Natural killer cell (primary cell): Measurements from ENCODE around the gene EXOC3L1. TPM values are rescaled to one million over a fixed set of nuclear protein-coding genes. Genes with fewer than 3 reads are reported as not detected.
A peak's percentile ranks its signal among the peaks of the same experiment; 100 is the strongest.

Experiments
- ATAC-seq, 3 donors: fragments of 150-1000 bp in 2 of 3; fragments of 200-7000 bp in 1 of 3; cut with Tn5 transposase; 1 replicate in 1 of 3; 2 replicates in 2 of 3; pipeline ENCODE4 v1.10.0; 2021; ENCODE audit warnings: mild to moderate bottlenecking in 2 of 3, moderate library complexity in 2 of 3
- DNase-seq, 2 donors: peaks; one replicate each; pipeline versions ENCODE4 v3.0.0 to v3.0.0-alpha.2; 2013 to 2021; ENCODE audit warnings: mixed read lengths in 1 of 2
- H3K27ac ChIP-seq: one replicate; pipeline ENCODE4 v1.5.1; 2013; ENCODE audit warnings: mild to moderate bottlenecking, low read length
- H3K27me3 ChIP-seq: one replicate; pipeline ENCODE4 v1.6.1; 2013; ENCODE audit warnings: low read length; ENCODE audit not compliant: control insufficient read depth, insufficient read depth
- H3K36me3 ChIP-seq: one replicate; pipeline ENCODE4 v1.6.1; 2013; ENCODE audit warnings: low read length; ENCODE audit not compliant: control insufficient read depth, insufficient read depth
- H3K4me1 ChIP-seq: one replicate; pipeline ENCODE4 v1.6.1; 2013; ENCODE audit warnings: low read length; ENCODE audit not compliant: control insufficient read depth, insufficient read depth
- H3K4me3 ChIP-seq: one replicate; pipeline ENCODE4 v1.5.1; 2013; ENCODE audit warnings: low read length
- H3K9me3 ChIP-seq: one replicate; pipeline ENCODE4 v1.6.1; 2013; ENCODE audit warnings: low read length; ENCODE audit not compliant: control insufficient read depth, insufficient read depth
- H3K27ac Mint-ChIP-seq, 2 donors: one replicate each; pipeline ENCODE4 v1.8.0; 2022; ENCODE audit warnings: mild to moderate bottlenecking in 2 of 2, mixed read lengths in 2 of 2, moderate library complexity in 1 of 2
- H3K27me3 Mint-ChIP-seq, 2 donors: one replicate each; pipeline ENCODE4 v1.8.0; 2022; ENCODE audit warnings: low read depth in 2 of 2, mixed read lengths in 2 of 2
- H3K36me3 Mint-ChIP-seq: one replicate; pipeline ENCODE4 v1.8.0; 2022; ENCODE audit warnings: mixed read lengths
- H3K4me1 Mint-ChIP-seq, 2 donors: one replicate each; pipeline ENCODE4 v1.8.0; 2022; ENCODE audit warnings: mixed read lengths in 2 of 2
- H3K4me3 Mint-ChIP-seq: one replicate; pipeline ENCODE4 v1.8.0; 2022; ENCODE audit warnings: mild to moderate bottlenecking, moderate library complexity, mixed read lengths
- H3K9me3 Mint-ChIP-seq, 2 donors: one replicate each; pipeline ENCODE4 v1.8.0; 2022; ENCODE audit warnings: mixed read lengths in 2 of 2
- WGBS: methylation state at CpG from one replicate; pipeline ENCODE4 v1.1.7; 2013; ENCODE audit warnings: missing lambda C conversion rate; ENCODE audit not compliant: insufficient coverage; 5-methylcytosine and 5-hydroxymethylcytosine counted together
- intact Hi-C: fragments of 100-400 bp; cut with micrococcal nuclease; formaldehyde crosslinking; loops from one replicate; pipeline ENCODE4 v1.14.2; 2022
- total RNA-seq, 4 donors: library from RNA; stranded (reverse); fragments of 120-200 nt in 1 of 4; gene quantifications; one replicate each; pipeline versions ENCODE4 v1.2.3 to v1.2.4, GENCODE V29; 2013 to 2022
- TF ChIP-seq, protein P1 (sequence below): fragments of 200-600 bp; IDR thresholded peaks from one replicate; pipeline ENCODE4 v1.8.0; 2022; ENCODE audit warnings: antibody characterized with exemption

The EXOC3L1 gene
- total RNA-seq, 3 donors from 2014 or later (not counting 1 experiment from before 2014, with no cell fraction given), result not detected

DNA sequence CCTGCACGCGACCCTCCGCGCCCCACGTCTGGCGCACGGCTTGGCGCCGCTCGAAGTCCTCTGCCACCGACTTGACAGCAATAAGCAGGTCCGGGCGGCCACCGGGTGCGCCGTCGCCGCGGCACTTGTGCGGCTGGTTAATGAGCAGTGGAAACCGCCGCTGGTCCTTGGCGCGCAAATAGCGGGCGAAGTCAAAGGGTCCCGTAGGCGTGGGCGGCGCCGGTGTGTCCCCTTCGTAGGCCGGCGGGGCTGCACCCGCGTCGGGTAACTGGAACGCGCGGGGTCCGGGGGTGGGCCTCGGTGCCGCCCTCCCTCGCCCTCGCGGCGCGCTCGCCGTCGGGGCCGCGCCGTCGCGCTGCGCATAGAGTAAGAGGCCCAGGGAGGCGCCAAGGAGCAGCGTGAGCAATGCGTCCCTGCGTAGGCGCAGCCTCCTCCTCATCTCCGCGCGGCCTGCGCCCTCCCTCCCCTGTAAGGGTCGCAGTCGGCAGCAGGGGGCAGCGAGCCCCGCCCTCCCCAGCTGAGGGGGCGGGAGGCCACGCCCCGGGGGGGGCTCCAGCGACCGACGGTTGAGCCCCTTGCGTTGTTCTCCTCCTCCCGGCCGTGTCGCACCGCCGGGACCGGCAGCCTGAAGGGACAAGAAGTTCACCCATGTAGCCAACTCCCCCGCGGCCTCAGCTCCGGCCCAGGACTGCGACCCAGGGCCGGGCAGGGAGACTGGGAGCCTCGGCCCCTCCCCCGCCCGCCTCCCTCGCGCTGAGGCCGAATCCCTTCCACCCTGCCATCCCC lies 39.7 kb downstream of the EXOC3L1 start:
- peak overlapping the region; percentile 13 for H3K4me3 ChIP-seq
- H3K9me3 Mint-ChIP-seq, result no peaks in the 10 kb centered on the region
- peaks cover 18% of the 10 kb centered on the region for H3K36me3 ChIP-seq
- ATAC-seq (peak in 2 of 3 donors; percentile 46 to 49), DNase-seq (peak in 1 of 2 donors; percentile 64)
- H3K4me1 Mint-ChIP-seq, result peaks cover 0 to 16% of the 10 kb centered on the region in 2 donors
- 12% methylated on average over 94 of the region's 94 CpGs for WGBS
- peaks cover 7% of the 10 kb centered on the region for H3K27me3 ChIP-seq
- intact Hi-C loops, result no loop called here
- no peaks in the 10 kb centered on the region for H3K9me3 ChIP-seq
- no peak overlapping the region for H3K4me3 Mint-ChIP-seq
- H3K27ac Mint-ChIP-seq, result no peak overlapping the region
- no peaks in the 10 kb centered on the region for H3K36me3 Mint-ChIP-seq
- H3K4me1 ChIP-seq, result peaks cover 14% of the 10 kb centered on the region
- H3K27ac ChIP-seq, result no peak overlapping the region
- TF ChIP-seq, protein P1, sequence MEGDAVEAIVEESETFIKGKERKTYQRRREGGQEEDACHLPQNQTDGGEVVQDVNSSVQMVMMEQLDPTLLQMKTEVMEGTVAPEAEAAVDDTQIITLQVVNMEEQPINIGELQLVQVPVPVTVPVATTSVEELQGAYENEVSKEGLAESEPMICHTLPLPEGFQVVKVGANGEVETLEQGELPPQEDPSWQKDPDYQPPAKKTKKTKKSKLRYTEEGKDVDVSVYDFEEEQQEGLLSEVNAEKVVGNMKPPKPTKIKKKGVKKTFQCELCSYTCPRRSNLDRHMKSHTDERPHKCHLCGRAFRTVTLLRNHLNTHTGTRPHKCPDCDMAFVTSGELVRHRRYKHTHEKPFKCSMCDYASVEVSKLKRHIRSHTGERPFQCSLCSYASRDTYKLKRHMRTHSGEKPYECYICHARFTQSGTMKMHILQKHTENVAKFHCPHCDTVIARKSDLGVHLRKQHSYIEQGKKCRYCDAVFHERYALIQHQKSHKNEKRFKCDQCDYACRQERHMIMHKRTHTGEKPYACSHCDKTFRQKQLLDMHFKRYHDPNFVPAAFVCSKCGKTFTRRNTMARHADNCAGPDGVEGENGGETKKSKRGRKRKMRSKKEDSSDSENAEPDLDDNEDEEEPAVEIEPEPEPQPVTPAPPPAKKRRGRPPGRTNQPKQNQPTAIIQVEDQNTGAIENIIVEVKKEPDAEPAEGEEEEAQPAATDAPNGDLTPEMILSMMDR, result no peak
- peaks cover 7 to 21% of the 10 kb centered on the region in 2 donors for H3K27me3 Mint-ChIP-seq

DNA sequence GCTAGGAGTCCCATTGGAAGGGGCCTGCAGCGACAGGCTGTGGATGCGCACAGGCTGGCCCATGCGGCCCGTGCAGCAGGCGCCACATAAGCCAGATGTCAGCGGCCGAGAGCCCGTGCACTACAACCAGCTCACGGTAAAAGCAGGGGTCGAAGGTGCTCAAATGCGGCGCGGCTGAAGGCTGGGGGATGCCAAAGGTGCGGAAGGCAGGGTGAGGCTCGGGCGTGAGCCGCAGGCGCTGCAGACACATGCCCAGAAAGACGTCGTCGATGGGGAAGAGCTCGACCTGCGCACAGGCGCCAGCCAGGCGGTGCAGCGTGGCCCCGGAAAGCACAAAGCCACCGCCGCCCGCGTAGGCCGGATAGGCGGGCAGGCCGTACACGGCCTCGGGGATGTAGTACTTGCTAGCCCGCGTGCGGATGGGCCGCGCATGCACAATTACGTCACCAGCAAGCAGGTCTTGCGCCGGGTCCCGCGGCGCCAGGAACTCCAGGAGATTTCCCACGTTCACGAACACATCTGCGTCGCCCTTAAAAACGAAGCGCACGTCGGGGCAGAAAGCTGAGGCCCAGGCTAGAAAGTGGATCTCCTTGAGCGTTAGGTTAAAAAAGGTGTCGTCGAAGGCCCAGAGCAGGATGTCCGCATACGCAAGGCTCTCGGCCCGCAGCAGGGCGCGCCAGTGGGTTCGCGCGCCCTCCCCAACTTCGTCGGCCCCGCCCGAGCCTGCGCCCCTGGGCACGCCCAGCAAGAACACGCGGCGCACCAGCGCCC lies 40.5 kb downstream of the EXOC3L1 start:
- Histone ChIP-seq H3K4me1 (peaks cover 8% of the 10 kb centered on the region), H3K27ac (no peak overlapping the region), H3K36me3 (peaks cover 25% of the 10 kb centered on the region), H3K4me3 (no peak overlapping the region), H3K9me3 (no peaks in the 10 kb centered on the region), H3K27me3 (peaks cover 7% of the 10 kb centered on the region)
- no peak overlapping the region for H3K27ac Mint-ChIP-seq
- TF ChIP-seq, protein P1, result no peak
- H3K36me3 Mint-ChIP-seq, result no peaks in the 10 kb centered on the region
- H3K27me3 Mint-ChIP-seq, result peaks cover 7 to 21% of the 10 kb centered on the region in 2 donors
- peak overlapping the region; percentile 45 for H3K4me3 Mint-ChIP-seq
- intact Hi-C loops, result no loop called here
- ATAC-seq, result no peak
- no peaks in the 10 kb centered on the region for H3K9me3 Mint-ChIP-seq
- 81% methylated on average over 77 of the region's 77 CpGs for WGBS
- H3K4me1 Mint-ChIP-seq, result peaks cover 0 to 14% of the 10 kb centered on the region in 2 donors
- DNase-seq, result no peak

- peaks cover 30% of the 10 kb centered on the region for H3K36me3 ChIP-seq
- Mint-ChIP-seq H3K27ac (no peak overlapping the region), H3K36me3 (no peaks in the 10 kb centered on the region), H3K27me3 (peaks cover 7 to 20% of the 10 kb centered on the region in 2 donors), H3K4me3 (peak overlapping the region; percentile 45), H3K9me3 (no peaks in the 10 kb centered on the region), H3K4me1 (peaks cover 0 to 14% of the 10 kb centered on the region in 2 donors)
- intact Hi-C loops, result no loop called here
- WGBS, result 98% methylated on average over 11 of the region's 11 CpGs
- H3K27ac ChIP-seq, result no peak overlapping the region
- peaks cover 7% of the 10 kb centered on the region for H3K27me3 ChIP-seq
- H3K4me3 ChIP-seq, result no peak overlapping the region
- TF ChIP-seq, protein P1, result no peak
- ATAC-seq, result no peak
- peaks cover 8% of the 10 kb centered on the region for H3K4me1 ChIP-seq
- no peaks in the 10 kb centered on the region for H3K9me3 ChIP-seq
- DNase-seq, result no peak
Observed at GRCh38 chr16:67148656-67149275, 41.2 kb downstream of the EXOC3L1 start.
